A549 (cell line): Measurements from ENCODE around the gene MEMO1. TPM values are rescaled to one million over a fixed set of nuclear protein-coding genes. Genes with fewer than 3 reads are reported as not detected.
"Not testable (repeated sequence)": the region's sequence is repeated elsewhere in the genome, so short reads cannot be mapped to it uniquely, and the experiment has no call there.

Source experiments
- ATAC-seq, 2 experiments: fragments of 200-7000 bp in 1 of 2; fragments of >200 bp in 1 of 2; cut with Nextera tagmentation in 1 of 2; cut with Tn5 transposase in 1 of 2; 3 replicates each; pipeline versions ENCODE4 v1.8.0 to v1.9.1; 2018 to 2020; ENCODE audit warnings: mild to moderate bottlenecking in 1 of 2, moderate library complexity in 1 of 2
- CTCF ChIA-PET: fragments of 300-600 bp; sonication (Branson Sonifier 250); formaldehyde crosslinking; extraction: SDS; loops from one replicate; lab custom pipeline; 2021; ENCODE audit warnings: antibody characterized with exemption, inconsistent platforms; lab: Yijun Ruan, JAX
- POLR2A ChIA-PET: fragments of 350-600 bp; formaldehyde crosslinking; extraction: SDS; loops from one replicate; lab custom pipeline; 2021; ENCODE audit warnings: antibody characterized with exemption, inconsistent platforms; lab: Yijun Ruan, JAX
- DNase-seq, 2 experiments: peaks; one replicate each; pipeline versions ENCODE4 v3.0.0 to v3.0.0-alpha.2; 2011 to 2016; ENCODE audit warnings: low read depth in 1 of 2, low spot score in 1 of 2
- FAIRE-seq: peaks from 2 replicates; lab custom pipeline; 2011; peaks lifted over from hg19 to GRCh38; lab: Jason Lieb, UNC
- H3K27ac ChIP-seq, 2 experiments: fragments of >200 bp; sonication (Bioruptor Twin); formaldehyde crosslinking; 3 replicates each; pipeline ENCODE4 v1.5.1; 2016 to 2017
- H3K4me1 ChIP-seq: fragments of >200 bp; sonication (Bioruptor Twin); formaldehyde crosslinking; 3 replicates; pipeline ENCODE4 v1.6.1; 2016
- H3K4me2 ChIP-seq: fragments of >200 bp; sonication (Bioruptor Twin); formaldehyde crosslinking; 3 replicates; pipeline ENCODE4 v1.6.1; 2016
- H3K4me3 ChIP-seq: fragments of >200 bp; sonication (Bioruptor Twin); formaldehyde crosslinking; 3 replicates; pipeline ENCODE4 v1.5.1; 2016
- H3K9me3 ChIP-seq: fragments of >200 bp; sonication (Bioruptor Twin); formaldehyde crosslinking; 3 replicates; pipeline ENCODE4 v1.6.1; 2016
- BHLHE40 ChIP-seq: IDR thresholded peaks from 2 replicates; pipeline ENCODE4 v1.6.1; 2012; ENCODE audit warnings: low read depth, low read length, inconsistent platforms
- CBX2 ChIP-seq: fragments of 200-600 bp; sonication (generic); IDR thresholded peaks from 2 replicates; pipeline ENCODE4 v1.6.1; 2016; ENCODE audit warnings: low read depth, mild to moderate bottlenecking, borderline replicate concordance
- CTCF ChIP-seq: fragments of >200 bp; sonication (Bioruptor Twin); formaldehyde crosslinking; IDR thresholded peaks from 3 replicates; pipeline ENCODE4 v1.5.1; 2016
- EHMT2 ChIP-seq: fragments of 200-600 bp; sonication (generic); IDR thresholded peaks from 2 replicates; pipeline ENCODE4 v1.6.1; 2016; ENCODE audit warnings: antibody characterized with exemption, low read depth, mild to moderate bottlenecking, moderate library complexity
- EP300 ChIP-seq, 2 experiments: fragments of >200 bp; sonication (Bioruptor Twin); formaldehyde crosslinking; IDR thresholded peaks; 2 replicates in 1 of 2; 3 replicates in 1 of 2; pipeline ENCODE4 v1.6.1; 2016 to 2017
- FOSL2 ChIP-seq, 2 experiments: fragments of 450-650 bp in 1 of 2; fragments of >200 bp in 1 of 2; sonication (Bioruptor Twin) in 1 of 2; formaldehyde crosslinking; IDR thresholded peaks; 2 replicates each; pipeline versions ENCODE4 v1.5.0 to v1.6.1; 2016 to 2020; ENCODE audit warnings: mild to moderate bottlenecking in 1 of 2, moderate library complexity in 1 of 2
- GATA3 ChIP-seq: IDR thresholded peaks from 2 replicates; pipeline ENCODE4 v1.6.1; 2012; ENCODE audit warnings: borderline replicate concordance
- HDAC2 ChIP-seq: fragments of 200-600 bp; sonication (generic); IDR thresholded peaks from 2 replicates; pipeline ENCODE4 v1.6.1; 2016
- HES2 ChIP-seq: fragments of >200 bp; sonication (Bioruptor Twin); formaldehyde crosslinking; IDR thresholded peaks from 2 replicates; pipeline ENCODE4 v1.6.1; 2016
- HMGXB4 ChIP-seq: fragments of 250-450 bp; sonication (Bioruptor Pico); IDR thresholded peaks from 2 replicates; pipeline ENCODE4 v1.5.0; 2021; ENCODE audit warnings: mild to moderate bottlenecking, moderate library complexity, borderline replicate concordance
- HOXB13 ChIP-seq: fragments of 250-450 bp; sonication (Bioruptor Pico); IDR thresholded peaks from 2 replicates; pipeline ENCODE4 v1.5.0; 2020; ENCODE audit warnings: low read depth, mild to moderate bottlenecking, moderate library complexity
- KDM1A ChIP-seq: fragments of 200-600 bp; sonication (generic); IDR thresholded peaks from 2 replicates; pipeline ENCODE4 v1.6.1; 2016; ENCODE audit warnings: low read depth, mild to moderate bottlenecking
- MAX ChIP-seq: IDR thresholded peaks from 2 replicates; pipeline ENCODE4 v1.6.1; 2012
- NFE2L2 ChIP-seq: fragments of 150-350 bp; conservative IDR thresholded peaks from 2 replicates; pipeline ENCODE4 v1.6.1; 2014; ENCODE audit warnings: low read length
- NR3C1 ChIP-seq: fragments of >200 bp; sonication (Bioruptor Twin); formaldehyde crosslinking; IDR thresholded peaks from 3 replicates; pipeline ENCODE4 v1.6.1; 2017
- RAD21 ChIP-seq, 2 experiments: fragments of >200 bp in 1 of 2; sonication (Bioruptor Twin) in 1 of 2; formaldehyde crosslinking in 1 of 2; IDR thresholded peaks in 1 of 2; conservative IDR thresholded peaks in 1 of 2; 2 replicates in 1 of 2; 3 replicates in 1 of 2; pipeline ENCODE4 v1.6.1; 2012 to 2018; ENCODE audit warnings: inconsistent platforms in 1 of 2
- SMC3 ChIP-seq: fragments of >200 bp; sonication (Bioruptor Twin); formaldehyde crosslinking; IDR thresholded peaks from 3 replicates; pipeline ENCODE4 v1.6.1; 2018; ENCODE audit warnings: inconsistent platforms
- TFCP2L1 ChIP-seq: fragments of 250-450 bp; sonication (Bioruptor Pico); IDR thresholded peaks from 2 replicates; pipeline ENCODE4 v1.5.0; 2021; ENCODE audit warnings: mild to moderate bottlenecking
- ZC3H11A ChIP-seq: fragments of 450-650 bp; IDR thresholded peaks from 2 replicates; pipeline ENCODE4 v1.6.1; 2014; ENCODE audit warnings: antibody characterized with exemption, mild to moderate bottlenecking
- WGBS: methylation state at CpG from one replicate; pipeline ENCODE4 v1.1.6; 2017; ENCODE audit errors: missing lambda C conversion rate; 5-methylcytosine and 5-hydroxymethylcytosine counted together
- polyA plus RNA-seq, 4 experiments: library from polyadenylated mRNA; depleted of rRNA in 3 of 4; stranded (reverse); fragments of >200 nt; fragmentation: RNase III in 1 of 4; extraction: RNeasy Plus Mini Kit Qiagen cat#74134 plus additional on column Dnase treatment in 1 of 4; gene quantifications; 2 replicates in 3 of 4; 3 replicates in 1 of 4; pipeline ENCODE4 v1.2.3, GENCODE V29; 2011 to 2017

MEMO1 gene
- polyA plus RNA-seq, 2 of the 4 experiments (the other 2 are of a cell fraction): 80.2 to 87.0 TPM

GRCh38 chr2:31969178-31969577, 41.6 kb downstream of the MEMO1 start:
- ChIA-PET POLR2A (no interaction called here), CTCF (interaction anchor here (0.6 to 1.0 kb wide), 3 partner anchors 18 to 528 kb away, joined by 3 to 5 read pairs (median 3); no protein-coding TSS in a partner anchor)
- Histone ChIP-seq H3K4me3 (no peak overlapping the region), H3K27ac (no peak overlapping the region), H3K4me2 (no peak overlapping the region), H3K9me3 (no peaks in the 10 kb centered on the region), H3K4me1 (peaks cover 20% of the 10 kb centered on the region)
- 78% methylated on average over 4 of the region's 4 CpGs for WGBS
- no peak for FAIRE-seq
- no peak for DNase-seq
- no peak for ATAC-seq
- no peak for TF ChIP-seq TFCP2L1 (CRISPR knock-in tag)
- no peak for TF ChIP-seq RAD21 (conservative IDR thresholded peaks at IDR 0.05 in 1 of 2, IDR thresholded peaks at IDR 0.05 in 1 of 2)

- H3K9me3 ChIP-seq: no peaks in the 10 kb centered on the region
- ChIA-PET CTCF (no interaction called here), POLR2A (no interaction called here)
- FAIRE-seq (no peak), DNase-seq (no peak), ATAC-seq (no peak)
- H3K4me3 ChIP-seq: no peak overlapping the region
- no peak overlapping the region for H3K27ac ChIP-seq
- TF ChIP-seq HDAC2: no peak
- no peak for TF ChIP-seq HES2
- no peak for TF ChIP-seq ZC3H11A
- no peak for TF ChIP-seq BHLHE40
- no peak for TF ChIP-seq NR3C1
- TF ChIP-seq MAX: no peak
- TF ChIP-seq CTCF: no peak
- TF ChIP-seq EP300 (IDR thresholded peaks at IDR 0.05): no peak
- TF ChIP-seq FOSL2 (IDR thresholded peaks at IDR 0.05): no peak
- no peak for TF ChIP-seq FOSL2 (CRISPR knock-in tag; IDR thresholded peaks at IDR 0.05)
- no peak for TF ChIP-seq EHMT2
- no peak overlapping the region for H3K4me2 ChIP-seq
- 83% methylated on average over 1 of the region's 1 CpG for WGBS
- H3K4me1 ChIP-seq: peaks cover 21% of the 10 kb centered on the region
Observed at GRCh38 chr2:31967790-31968189, 43.0 kb downstream of the MEMO1 start.

GRCh38 chr2:31966402-31966801, 44.4 kb downstream of the MEMO1 start:
- CTCF ChIA-PET, H3K27ac ChIP-seq, DNase-seq, ATAC-seq, H3K9me3 ChIP-seq, H3K4me2 ChIP-seq, FAIRE-seq, POLR2A ChIA-PET, H3K4me3 ChIP-seq: not testable (repeated sequence)
- H3K4me1 ChIP-seq: peaks cover 23% of the 10 kb centered on the region
- 90% methylated on average over 6 of the region's 6 CpGs for WGBS

GRCh38 chr2:31965094-31965493, 45.7 kb downstream of the MEMO1 start:
- DNase-seq: no peak
- no peak overlapping the region for H3K27ac ChIP-seq
- no peak overlapping the region for H3K4me3 ChIP-seq
- 96% methylated on average over 5 of the region's 5 CpGs for WGBS
- no peaks in the 10 kb centered on the region for H3K9me3 ChIP-seq
- CTCF ChIA-PET: no interaction called here
- no peak for ATAC-seq
- FAIRE-seq: no peak
- no peak overlapping the region for H3K4me2 ChIP-seq
- H3K4me1 ChIP-seq: peaks cover 35% of the 10 kb centered on the region
- TF ChIP-seq HMGXB4 (no peak), HDAC2 (no peak), GATA3 (no peak), HOXB13 (no peak), CBX2 (no peak), NFE2L2 (no peak), SMC3 (no peak), KDM1A (no peak)
- POLR2A ChIA-PET: no interaction called here
